ENCODE measurements around the gene NANOG. TPM values are rescaled to one million over a fixed set of nuclear protein-coding genes. Genes with fewer than 3 reads are reported as not detected.
"Not testable (repeated sequence)": the region's sequence is repeated elsewhere in the genome, so short reads cannot be mapped to it uniquely, and the experiment has no call there.

The NANOG gene
- polyA plus RNA-seq, 1 of the 3 experiments (the other 2 are of a cell fraction), result not detected

DNA sequence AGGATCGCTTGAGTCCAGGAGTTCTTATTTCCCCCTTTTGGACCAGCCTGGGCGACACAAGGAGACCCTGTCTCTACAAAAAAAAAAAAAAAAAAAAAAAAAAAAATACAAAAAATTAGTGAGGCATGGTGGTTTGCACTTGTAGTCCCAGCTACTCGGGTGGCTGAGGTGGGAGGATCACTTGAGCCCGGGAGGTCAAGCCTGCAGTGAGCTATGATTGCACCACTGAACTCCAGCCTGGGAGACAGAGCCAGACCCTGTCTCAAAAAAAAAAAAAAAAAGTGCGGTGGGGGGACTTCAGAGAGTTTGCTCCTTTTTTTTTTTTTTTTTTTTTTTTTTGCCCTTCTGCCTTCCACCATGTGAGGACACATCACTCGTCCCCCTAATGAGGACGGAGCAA, 50.6 kb downstream of the NANOG start:
- H3K27ac ChIP-seq (ENCODE audit: low read depth in 2 of 2, low read length in 1 of 2); DNase-seq; H3K4me2 ChIP-seq; POLR2A ChIA-PET; H3F3A ChIP-seq (replicated peaks; ENCODE audit: insufficient read depth); H3K9ac ChIP-seq; CTCF ChIA-PET; H3K4me3 ChIP-seq (ENCODE audit: low read depth in 2 of 2, low read length in 1 of 2); H3K36me3 ChIP-seq (replicated peaks in 1 of 2; ENCODE audit: control insufficient read depth in 1 of 2, insufficient read depth in 2 of 2, low read length in 1 of 2); H2AFZ ChIP-seq (ENCODE audit: low read depth); H3K9me2 ChIP-seq; H3K9me3 ChIP-seq; H4K20me1 ChIP-seq (ENCODE audit: insufficient read depth); H3K79me2 ChIP-seq (ENCODE audit: insufficient read depth); H3K4me1 ChIP-seq (ENCODE audit: control insufficient read depth in 1 of 2, insufficient read depth in 2 of 2, low read depth in 1 of 2, low read length in 1 of 2): not testable (repeated sequence)
- peaks cover 42% of the 10 kb centered on the region for H3K27me3 ChIP-seq (ENCODE audit: insufficient read depth)
- WGBS (ENCODE audit: low lambda C conversion rate), result 27% methylated on average over 7 of the region's 7 CpGs

DNA sequence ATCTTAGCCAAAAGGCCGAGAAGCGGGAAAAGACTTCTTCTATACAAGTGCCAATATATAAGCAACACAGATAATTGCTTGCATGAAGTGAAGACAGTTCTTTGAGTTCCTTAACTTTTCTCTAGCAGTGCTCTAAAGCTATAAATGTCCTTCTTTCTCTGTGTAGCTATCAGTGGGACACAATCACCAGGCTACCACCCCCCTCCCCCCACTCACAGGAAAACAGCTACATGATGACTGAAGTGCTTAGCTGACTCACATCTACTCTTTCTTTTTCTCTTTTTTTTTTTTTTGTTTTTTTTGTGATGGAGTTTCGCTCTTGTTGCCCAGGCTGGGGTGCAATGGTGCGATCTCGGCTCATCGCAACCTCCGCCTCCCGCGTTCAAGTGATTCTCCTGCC, 53.2 kb downstream of the NANOG start:
- H2AFZ ChIP-seq (ENCODE audit: low read depth); POLR2A ChIA-PET; H3K36me3 ChIP-seq (replicated peaks in 1 of 2; ENCODE audit: control insufficient read depth in 1 of 2, insufficient read depth in 2 of 2, low read length in 1 of 2); H3K4me3 ChIP-seq (ENCODE audit: low read depth in 2 of 2, low read length in 1 of 2); H3K4me1 ChIP-seq (ENCODE audit: control insufficient read depth in 1 of 2, insufficient read depth in 2 of 2, low read depth in 1 of 2, low read length in 1 of 2); H4K20me1 ChIP-seq (ENCODE audit: insufficient read depth); H3F3A ChIP-seq (replicated peaks; ENCODE audit: insufficient read depth); CTCF ChIA-PET; H3K79me2 ChIP-seq (ENCODE audit: insufficient read depth); H3K4me2 ChIP-seq; DNase-seq; H3K27ac ChIP-seq (ENCODE audit: low read depth in 2 of 2, low read length in 1 of 2); H3K9me3 ChIP-seq; H3K9ac ChIP-seq; H3K9me2 ChIP-seq: not testable (repeated sequence)
- peaks cover 48% of the 10 kb centered on the region; the same call in 1 of the 2 replicates for H3K27me3 ChIP-seq (ENCODE audit: insufficient read depth)
- WGBS (ENCODE audit: low lambda C conversion rate), result 50% methylated on average over 9 of the region's 9 CpGs

DNA sequence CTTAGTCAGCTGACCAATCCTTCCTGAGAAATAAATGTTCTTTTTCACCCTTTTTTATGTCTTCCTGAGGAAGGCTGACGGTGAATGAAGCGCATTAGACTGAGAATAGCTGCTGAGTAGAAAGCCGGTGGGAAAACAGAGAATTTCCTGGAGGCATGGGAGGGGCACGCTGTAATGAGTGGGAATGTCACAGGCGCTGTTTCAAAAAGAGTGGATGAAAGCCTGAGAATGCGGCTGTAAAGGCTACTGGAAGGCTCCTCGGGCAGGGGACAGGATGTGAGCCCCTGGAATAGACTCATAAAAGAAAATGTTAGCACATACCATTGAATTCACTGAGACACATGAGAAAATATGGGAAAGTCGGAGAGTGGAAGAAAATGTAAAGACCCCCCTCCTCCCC, 53.9 kb downstream of the NANOG start:
- DNase-seq; POLR2A ChIA-PET; H4K20me1 ChIP-seq (ENCODE audit: insufficient read depth); H3K9ac ChIP-seq; H3F3A ChIP-seq (replicated peaks; ENCODE audit: insufficient read depth); H3K27ac ChIP-seq (ENCODE audit: low read depth in 2 of 2, low read length in 1 of 2); H3K9me3 ChIP-seq; H3K4me1 ChIP-seq (ENCODE audit: control insufficient read depth in 1 of 2, insufficient read depth in 2 of 2, low read depth in 1 of 2, low read length in 1 of 2); H2AFZ ChIP-seq (ENCODE audit: low read depth); H3K4me2 ChIP-seq; CTCF ChIA-PET; H3K79me2 ChIP-seq (ENCODE audit: insufficient read depth); H3K4me3 ChIP-seq (ENCODE audit: low read depth in 2 of 2, low read length in 1 of 2); H3K9me2 ChIP-seq; H3K36me3 ChIP-seq (replicated peaks in 1 of 2; ENCODE audit: control insufficient read depth in 1 of 2, insufficient read depth in 2 of 2, low read length in 1 of 2): not testable (repeated sequence)
- WGBS (ENCODE audit: low lambda C conversion rate), result 29% methylated on average over 6 of the region's 8 CpGs
- peaks cover 48% of the 10 kb centered on the region; the same call in 1 of the 2 replicates for H3K27me3 ChIP-seq (ENCODE audit: insufficient read depth)

DNA sequence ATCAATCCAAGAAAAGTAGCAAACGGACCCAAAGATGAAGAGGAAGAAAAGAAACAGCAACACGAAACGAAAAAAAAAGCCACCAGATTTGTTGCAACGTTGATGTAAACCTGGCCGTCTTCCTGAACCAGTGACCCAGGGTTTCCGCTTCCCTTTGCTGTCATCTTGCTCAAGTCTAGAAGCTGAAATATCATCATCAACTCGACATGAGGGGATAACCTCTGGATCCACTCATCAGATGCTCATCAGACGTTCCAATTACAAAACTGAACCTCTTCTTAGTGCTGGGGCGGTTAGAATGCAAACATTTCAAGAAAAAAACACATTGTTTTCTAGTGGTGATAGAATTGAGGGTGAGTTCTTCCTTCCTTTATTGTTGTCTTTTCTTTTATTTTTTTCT, 54.4 kb downstream of the NANOG start:
- H3K9me2 ChIP-seq; H2AFZ ChIP-seq (ENCODE audit: low read depth); DNase-seq; H3K36me3 ChIP-seq (replicated peaks in 1 of 2; ENCODE audit: control insufficient read depth in 1 of 2, insufficient read depth in 2 of 2, low read length in 1 of 2); H3K4me3 ChIP-seq (ENCODE audit: low read depth in 2 of 2, low read length in 1 of 2); H3K4me2 ChIP-seq; H3F3A ChIP-seq (replicated peaks; ENCODE audit: insufficient read depth); H3K27ac ChIP-seq (ENCODE audit: low read depth in 2 of 2, low read length in 1 of 2); H4K20me1 ChIP-seq (ENCODE audit: insufficient read depth); CTCF ChIA-PET; H3K79me2 ChIP-seq (ENCODE audit: insufficient read depth); POLR2A ChIA-PET; H3K4me1 ChIP-seq (ENCODE audit: control insufficient read depth in 1 of 2, insufficient read depth in 2 of 2, low read depth in 1 of 2, low read length in 1 of 2); H3K9me3 ChIP-seq; H3K9ac ChIP-seq: not testable (repeated sequence)
- peaks cover 52% of the 10 kb centered on the region; the same call in 1 of the 2 replicates for H3K27me3 ChIP-seq (ENCODE audit: insufficient read depth)
- WGBS (ENCODE audit: low lambda C conversion rate), result 37% methylated on average over 3 of the region's 9 CpGs

DNA sequence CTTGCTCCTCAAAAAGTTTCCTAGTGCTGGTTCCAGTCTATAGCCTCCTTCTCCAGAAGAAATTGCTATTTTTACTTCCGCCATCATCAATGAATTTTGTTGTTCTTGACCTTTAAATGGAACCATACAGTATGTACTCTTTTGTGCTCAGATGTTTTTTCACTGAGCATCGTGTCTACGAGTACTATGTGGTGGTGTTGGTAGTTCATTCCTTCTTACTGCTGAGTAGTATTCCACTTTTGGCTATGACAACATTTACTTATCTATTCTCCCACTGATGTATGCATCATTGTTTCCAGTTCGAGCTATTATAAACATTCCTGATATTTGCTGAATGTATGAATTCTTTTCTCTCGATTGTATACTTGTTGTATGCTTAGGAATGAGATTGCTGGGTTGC, 54.9 kb downstream of the NANOG start:
- no peak for DNase-seq
- Histone ChIP-seq H3K9me2 (no peaks in the 10 kb centered on the region), H3K27ac (ENCODE audit: low read depth in 2 of 2, low read length in 1 of 2) (no peak overlapping the region), H3K9me3 (no peaks in the 10 kb centered on the region), H4K20me1 (ENCODE audit: insufficient read depth) (no peaks in the 10 kb centered on the region), H3K27me3 (ENCODE audit: insufficient read depth) (peaks cover 58% of the 10 kb centered on the region; the same call in 1 of the 2 replicates), H3K79me2 (ENCODE audit: insufficient read depth) (no peaks in the 10 kb centered on the region), H3K4me2 (no peak overlapping the region), H3K36me3 (replicated peaks in 1 of 2; ENCODE audit: control insufficient read depth in 1 of 2, insufficient read depth in 2 of 2, low read length in 1 of 2) (no peaks in the 10 kb centered on the region), H3F3A (replicated peaks; ENCODE audit: insufficient read depth) (no peaks in the 10 kb centered on the region), H3K4me1 (ENCODE audit: control insufficient read depth in 1 of 2, insufficient read depth in 2 of 2, low read depth in 1 of 2, low read length in 1 of 2) (no peaks in the 10 kb centered on the region), H3K4me3 (ENCODE audit: low read depth in 2 of 2, low read length in 1 of 2) (no peak overlapping the region), H3K9ac (no peak overlapping the region), H2AFZ (ENCODE audit: low read depth) (no peak overlapping the region)
- ChIA-PET CTCF (interaction anchor here (1.1 kb wide), 1 partner anchor 15 kb away, joined by 4 read pairs; no protein-coding TSS in a partner anchor), POLR2A (no interaction called here)
- TF ChIP-seq FOXJ3 (CRISPR knock-in tag; IDR thresholded peaks at IDR 0.05), result no peak
- TF ChIP-seq CHD2 (IDR thresholded peaks at IDR 0.05; ENCODE audit: low read length, partially characterized antibody), result no peak
- no peak for TF ChIP-seq FOXM1 (IDR thresholded peaks at IDR 0.05; ENCODE audit: low read depth)
- WGBS (ENCODE audit: low lambda C conversion rate), result 7% methylated on average over 5 of the region's 5 CpGs

DNA sequence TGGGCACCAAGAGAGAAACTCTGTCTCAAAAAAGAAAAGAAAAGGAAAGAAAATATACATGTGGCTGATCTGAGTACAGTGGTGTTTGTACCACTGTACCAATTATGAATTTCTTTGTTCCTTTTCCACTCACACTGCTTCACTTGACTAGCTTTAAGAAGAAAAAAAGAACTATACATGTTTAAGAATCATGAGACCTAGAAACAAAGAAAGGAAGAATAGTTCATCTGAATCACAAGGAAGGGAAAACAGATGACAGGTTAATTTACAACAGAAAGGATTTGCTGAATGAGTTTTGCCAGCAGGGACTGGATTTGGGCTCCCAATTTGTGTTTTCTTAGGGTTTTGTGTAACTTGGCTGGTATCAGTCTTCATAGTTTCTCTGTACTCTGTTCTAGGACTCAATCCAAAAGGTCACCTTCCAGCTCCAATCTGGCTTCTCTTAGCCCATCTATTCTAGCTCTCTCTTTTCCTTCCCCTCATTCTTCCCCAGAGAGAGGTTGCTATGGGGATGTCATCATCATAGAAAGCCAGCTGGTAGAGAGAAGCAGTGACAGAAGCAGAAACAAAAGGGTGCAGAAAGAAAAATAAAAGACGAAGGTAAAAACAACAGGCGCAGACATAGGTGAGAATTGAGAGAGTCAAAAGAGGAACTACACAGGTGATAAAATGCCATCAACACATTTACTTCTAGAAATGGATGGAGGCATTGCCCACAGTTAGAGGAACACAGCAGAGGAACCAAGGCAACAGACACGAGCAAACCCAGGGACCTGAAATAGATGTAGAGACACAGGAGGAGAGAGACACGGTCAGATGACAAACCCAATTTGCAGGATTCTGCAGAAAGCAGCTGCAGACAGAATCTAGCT, 58.3 kb downstream of the NANOG start:
- H4K20me1 ChIP-seq (ENCODE audit: insufficient read depth); H2AFZ ChIP-seq (ENCODE audit: low read depth); H3K4me1 ChIP-seq (ENCODE audit: control insufficient read depth in 1 of 2, insufficient read depth in 2 of 2, low read depth in 1 of 2, low read length in 1 of 2); H3K4me3 ChIP-seq (ENCODE audit: low read depth in 2 of 2, low read length in 1 of 2); H3K9me3 ChIP-seq; DNase-seq; H3K4me2 ChIP-seq; H3K9me2 ChIP-seq; H3K27ac ChIP-seq (ENCODE audit: low read depth in 2 of 2, low read length in 1 of 2); H3F3A ChIP-seq (replicated peaks; ENCODE audit: insufficient read depth); H3K36me3 ChIP-seq (replicated peaks in 1 of 2; ENCODE audit: control insufficient read depth in 1 of 2, insufficient read depth in 2 of 2, low read length in 1 of 2); POLR2A ChIA-PET; H3K79me2 ChIP-seq (ENCODE audit: insufficient read depth); H3K9ac ChIP-seq; CTCF ChIA-PET: not testable (repeated sequence)
- 6% methylated on average over 3 of the region's 4 CpGs for WGBS (ENCODE audit: low lambda C conversion rate)
- peaks cover 68% of the 10 kb centered on the region for H3K27me3 ChIP-seq (ENCODE audit: insufficient read depth)
